NCI-H1417 (cell line): ENCODE measurements around the gene DLGAP5.
A peak's percentile ranks its signal among the peaks of the same experiment; 100 is the strongest.

Experiments used
- DNase-seq, 3 experiments: peaks; one replicate each; lab custom pipeline; 2025; lab: John Stamatoyannopoulos, UW

Gene DLGAP5

GRCh38 chr14:55114720-55115119, 76.7 kb downstream of the DLGAP5 start:
- DNase-seq = no peak

- peak in 1 of 3 experiments; percentile 94 for DNase-seq
Observed at GRCh38 chr14:55111122-55111708, 80.2 kb downstream of the DLGAP5 start.

GRCh38 chr14:55109836-55110235, 81.5 kb downstream of the DLGAP5 start:
- DNase-seq = no peak

GRCh38 chr14:55107766-55108554, 83.4 kb downstream of the DLGAP5 start:
- DNase-seq = no peak

- no peak for DNase-seq
Observed at GRCh38 chr14:55105991-55106390, 85.4 kb downstream of the DLGAP5 start.

- DNase-seq = no peak
Observed at GRCh38 chr14:55103971-55104954, 87.1 kb downstream of the DLGAP5 start.

GRCh38 chr14:55103005-55103640, 88.3 kb downstream of the DLGAP5 start:
- DNase-seq = peak in 2 of 3 experiments; percentile 34 to 58

- DNase-seq = peak; percentile 44 to 90 (median 71)
Observed at GRCh38 chr14:55102141-55102621, 89.2 kb downstream of the DLGAP5 start.

- DNase-seq = no peak
Observed at GRCh38 chr14:55101698-55102097, 89.7 kb downstream of the DLGAP5 start.

GRCh38 chr14:55099756-55100155, 91.6 kb downstream of the DLGAP5 start:
- no peak for DNase-seq

- DNase-seq = no peak
Observed at GRCh38 chr14:55098561-55098898, 92.9 kb downstream of the DLGAP5 start.
